C4-2B (cell line): ENCODE data around the gene RAD18.

Source experiments
- CTCF ChIP-seq: fragments of 450-650 bp; conservative IDR thresholded peaks from 2 replicates; pipeline ENCODE4 v1.5.1; 2017; ENCODE audit warnings: mild to moderate bottlenecking
- ZFX ChIP-seq: fragments of 450-650 bp; IDR thresholded peaks from 2 replicates; pipeline ENCODE4 v1.6.1; 2017

DNA sequence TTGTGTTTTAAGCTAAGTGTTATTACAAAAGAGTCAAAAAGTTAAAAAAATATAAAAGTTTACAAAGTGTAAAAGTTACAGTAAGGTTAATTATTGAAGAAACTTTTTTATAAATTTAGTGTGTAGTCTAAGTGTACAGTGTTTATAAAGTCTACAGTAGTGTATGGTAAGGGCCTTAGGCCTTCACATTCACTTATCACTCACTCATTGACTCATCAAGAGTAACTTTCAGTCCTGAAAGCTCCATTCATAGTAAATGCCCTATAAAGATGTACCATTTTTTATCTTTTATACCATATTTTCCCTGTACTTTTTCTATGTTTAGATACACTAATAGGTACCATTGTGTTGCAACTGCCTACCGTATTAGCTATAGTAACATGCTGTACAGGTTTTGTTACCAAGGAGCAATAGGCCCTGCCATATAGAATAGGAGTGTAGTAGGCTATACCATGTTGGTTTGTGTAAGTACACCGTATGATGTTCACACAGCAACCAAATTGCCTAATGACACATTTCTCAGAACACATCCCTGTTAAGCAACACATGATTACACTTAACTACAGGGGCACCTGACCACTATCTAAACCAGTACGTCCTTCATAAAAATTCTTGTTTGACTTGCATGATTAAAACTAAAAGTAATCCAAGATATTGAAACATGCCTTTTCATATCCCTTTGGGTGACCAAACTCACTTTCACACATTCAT is 17.2 kb downstream of the RAD18 start:
- TF ChIP-seq CTCF: no peak
- TF ChIP-seq ZFX: no peak
